ENCODE measurements around the gene PPP1R9A.

PPP1R9A gene

DNA sequence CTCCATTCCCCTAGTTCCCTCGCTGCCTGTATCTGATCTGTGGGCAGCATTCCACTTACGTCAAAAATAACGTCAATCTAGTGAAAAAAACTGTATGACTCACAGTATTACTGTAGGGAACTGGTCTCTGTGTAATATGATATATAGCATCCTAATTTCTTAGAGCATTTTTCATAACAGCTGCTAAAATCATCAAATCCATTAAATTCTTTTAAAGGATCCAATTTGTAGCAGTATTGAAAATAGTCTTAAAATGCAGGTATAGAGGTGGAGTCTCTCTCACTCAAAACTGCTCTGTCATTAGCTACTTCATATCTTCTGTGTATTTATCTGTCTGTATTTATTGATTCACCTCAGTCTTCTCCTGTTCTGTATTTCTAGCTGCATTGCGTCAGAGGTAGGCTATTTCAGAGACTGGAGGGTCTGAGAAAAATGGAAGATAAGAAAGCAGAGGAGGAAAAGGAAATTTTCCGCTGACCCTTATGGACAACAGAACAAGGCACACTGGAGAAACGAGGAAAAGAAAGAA lies 357.0 kb downstream of the PPP1R9A start:
- no peak for DNase-seq (ENCODE audit: low spot score)

DNA sequence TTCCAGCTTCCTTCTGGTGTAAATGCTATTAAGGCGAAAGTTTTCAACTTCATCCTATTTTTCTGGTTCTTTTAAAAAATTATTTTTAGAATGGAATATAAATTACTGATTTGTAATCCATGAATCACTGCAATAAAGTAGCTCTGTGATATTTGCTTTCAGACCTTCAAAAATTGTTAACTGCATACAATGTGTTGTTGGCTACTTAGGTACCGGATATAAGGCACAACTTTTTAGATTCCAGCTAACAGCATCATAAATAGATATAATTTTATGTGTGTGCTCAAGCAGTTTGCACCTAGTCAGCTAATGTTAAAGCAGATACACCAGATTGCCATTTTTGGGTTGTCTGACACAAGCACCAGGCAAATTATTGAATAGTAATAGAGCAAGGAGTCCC lies 358.2 kb downstream of the PPP1R9A start:
- DNase-seq (ENCODE audit: low spot score) = no peak

DNA sequence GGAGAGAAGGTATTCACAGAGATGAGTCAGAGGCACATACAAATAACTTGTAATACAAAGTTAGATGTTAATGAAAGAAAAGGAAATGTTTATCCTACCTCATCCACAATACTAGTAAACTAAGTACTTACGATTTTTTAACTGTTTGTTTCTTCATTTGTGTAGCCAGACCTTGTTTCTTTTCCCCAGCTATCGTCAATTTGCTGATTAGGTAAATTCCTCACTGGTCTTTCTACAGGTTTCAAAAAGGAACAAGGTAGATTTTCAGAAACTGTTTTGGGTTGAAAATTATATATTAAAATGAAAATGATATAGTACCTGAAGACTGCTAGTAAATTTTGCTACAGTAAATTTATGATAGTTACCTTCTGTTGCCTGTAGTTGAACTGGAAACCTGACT lies 360.4 kb downstream of the PPP1R9A start:
- DNase-seq (ENCODE audit: low spot score) = no peak

DNA sequence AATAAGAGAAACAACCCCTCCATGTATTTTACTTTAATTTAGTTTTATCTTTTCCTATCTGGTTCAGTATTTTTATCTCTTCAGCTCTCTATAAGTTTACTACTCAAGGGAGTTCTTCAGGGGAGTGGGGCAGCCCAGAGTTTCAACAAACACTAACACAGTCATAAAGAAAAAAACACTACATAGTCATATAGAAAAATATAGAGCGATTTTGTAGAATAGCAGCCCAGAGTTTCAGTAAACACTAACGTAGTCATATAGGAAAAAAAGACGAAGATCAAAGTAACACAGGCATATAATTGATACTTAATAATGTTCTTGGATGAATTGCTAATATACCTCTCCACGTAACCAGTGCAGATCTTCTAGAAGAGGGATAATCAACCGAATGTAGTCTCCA lies 362.2 kb downstream of the PPP1R9A start:
- no peak for DNase-seq (ENCODE audit: low spot score)

DNA sequence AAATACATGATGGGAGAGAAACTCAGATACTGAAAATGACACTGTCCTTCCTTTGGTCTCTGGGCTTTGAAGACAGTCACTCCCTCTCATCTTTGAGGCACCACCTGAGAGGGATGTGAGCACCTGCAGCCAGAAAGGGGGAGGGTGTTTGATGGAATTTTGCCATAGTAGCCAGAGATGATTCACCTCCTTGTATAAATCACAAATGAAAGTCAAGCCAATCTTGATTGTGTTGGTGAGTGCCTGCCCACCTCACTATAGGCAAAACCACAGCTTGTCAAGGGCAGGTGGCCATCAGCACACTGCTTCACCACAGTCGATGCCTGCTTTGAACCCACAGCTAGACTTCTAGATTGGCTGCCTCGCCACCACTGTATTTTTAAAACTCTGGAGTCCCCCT lies 368.7 kb downstream of the PPP1R9A start:
- no peak for DNase-seq (ENCODE audit: low spot score)

DNA sequence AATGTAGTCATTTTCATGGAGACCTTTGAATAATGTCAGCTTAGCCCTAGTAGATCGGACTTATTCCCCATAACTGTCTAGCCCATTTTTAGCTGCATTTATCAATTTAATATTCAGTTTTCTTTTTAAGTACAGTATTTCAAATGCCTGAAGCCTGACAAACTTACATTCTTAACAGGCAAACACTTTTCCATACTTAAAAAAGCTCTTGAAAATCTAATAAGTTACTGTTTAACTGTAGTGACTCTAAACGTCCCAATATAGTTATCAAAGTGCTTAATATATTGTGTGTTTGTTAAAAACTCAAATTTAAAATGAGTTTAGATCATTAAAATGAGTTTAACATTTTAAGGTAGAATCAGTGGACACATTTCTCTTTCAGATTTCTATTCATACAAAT lies 372.0 kb downstream of the PPP1R9A start:
- DNase-seq (ENCODE audit: low spot score) = no peak

DNA sequence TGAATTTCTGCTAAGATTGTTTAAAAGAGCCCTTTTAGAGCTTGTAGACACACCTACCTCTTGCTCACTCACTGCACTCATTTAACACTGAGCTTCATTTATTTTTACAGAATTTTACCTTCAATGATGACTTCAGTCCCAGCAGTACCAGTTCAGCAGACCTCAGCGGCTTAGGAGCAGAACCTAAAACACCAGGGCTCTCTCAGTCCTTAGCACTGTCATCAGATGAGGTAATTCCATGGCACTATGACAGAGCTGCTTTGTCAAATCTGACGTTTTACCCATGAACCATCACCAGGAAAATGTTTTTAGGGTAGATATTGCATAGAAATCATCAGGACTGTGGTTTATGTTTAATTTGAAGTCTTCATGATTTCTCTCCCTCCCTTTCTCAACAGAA lies 378.7 kb downstream of the PPP1R9A start:
- no peak for DNase-seq (ENCODE audit: low spot score)

DNA sequence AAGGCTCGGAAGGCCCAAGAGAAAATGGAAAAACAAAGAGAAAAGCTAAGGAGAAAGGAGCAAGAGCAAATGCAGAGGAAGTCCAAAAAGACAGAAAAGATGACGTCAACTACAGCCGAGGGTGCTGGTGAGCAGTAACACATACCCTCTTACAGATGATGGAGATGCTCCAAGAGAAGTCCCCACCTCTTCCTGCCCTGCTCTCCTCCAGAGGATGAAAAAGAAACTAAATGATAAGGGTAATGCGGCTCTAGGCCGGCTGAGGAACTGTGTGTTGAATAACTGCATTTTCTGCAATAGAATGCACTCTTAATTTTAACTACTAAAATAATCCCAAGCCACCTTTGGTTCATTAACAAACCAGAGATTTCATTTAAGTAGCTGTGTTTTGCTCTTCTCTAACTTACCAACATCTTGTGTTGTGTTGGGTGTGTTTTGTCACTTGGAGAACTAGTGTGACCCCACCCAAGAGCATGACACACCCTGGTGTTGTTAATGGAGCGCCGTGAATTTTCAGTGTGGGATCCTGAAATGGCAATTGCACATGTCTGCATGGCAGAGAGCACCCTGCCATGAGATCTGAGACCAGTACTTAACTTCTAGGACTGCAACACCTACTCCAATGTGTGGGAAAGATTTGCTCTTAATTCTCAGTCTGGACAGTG lies 382.9 kb downstream of the PPP1R9A start:
- no peak for DNase-seq (ENCODE audit: low spot score)

DNA sequence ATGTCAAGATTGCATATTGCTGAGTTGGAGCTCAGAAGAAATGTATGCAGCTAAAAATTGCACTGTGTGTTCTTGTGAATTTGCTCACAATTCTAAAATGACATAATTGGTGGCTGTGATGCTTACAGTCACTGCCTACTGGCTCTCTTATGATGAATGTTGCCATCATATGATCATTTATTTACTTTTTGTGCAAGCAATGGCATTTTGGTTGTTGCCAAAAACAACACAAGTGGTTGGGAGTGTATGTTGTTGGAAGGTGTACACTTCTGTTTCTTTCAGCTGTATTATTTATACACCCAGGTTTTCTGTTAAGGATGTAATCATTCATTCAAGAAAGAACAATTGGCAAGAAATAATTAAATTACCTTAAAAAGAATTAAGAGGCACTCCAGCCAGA lies 388.0 kb downstream of the PPP1R9A start:
- DNase-seq (ENCODE audit: low spot score) = no peak

DNA sequence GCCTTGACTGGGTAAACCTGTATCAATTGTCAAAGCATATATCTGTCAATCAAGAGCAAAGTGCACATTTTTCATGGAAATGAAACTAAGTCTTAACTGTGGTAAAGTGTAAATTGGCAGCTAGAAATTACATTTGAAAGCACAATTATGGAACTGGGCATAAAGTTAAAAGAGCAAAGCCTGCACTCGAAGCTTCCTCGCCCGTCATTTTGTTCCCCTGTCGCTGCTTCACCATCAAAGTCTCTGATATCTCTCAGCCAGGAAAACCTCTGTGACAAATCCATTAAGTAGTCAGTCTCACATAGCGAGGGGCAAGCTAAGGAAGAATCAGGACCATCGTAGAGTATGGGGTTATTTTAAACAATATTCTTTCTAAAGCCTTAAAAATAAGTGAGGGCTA lies 389.1 kb downstream of the PPP1R9A start:
- DNase-seq (ENCODE audit: low spot score) = no peak

DNA sequence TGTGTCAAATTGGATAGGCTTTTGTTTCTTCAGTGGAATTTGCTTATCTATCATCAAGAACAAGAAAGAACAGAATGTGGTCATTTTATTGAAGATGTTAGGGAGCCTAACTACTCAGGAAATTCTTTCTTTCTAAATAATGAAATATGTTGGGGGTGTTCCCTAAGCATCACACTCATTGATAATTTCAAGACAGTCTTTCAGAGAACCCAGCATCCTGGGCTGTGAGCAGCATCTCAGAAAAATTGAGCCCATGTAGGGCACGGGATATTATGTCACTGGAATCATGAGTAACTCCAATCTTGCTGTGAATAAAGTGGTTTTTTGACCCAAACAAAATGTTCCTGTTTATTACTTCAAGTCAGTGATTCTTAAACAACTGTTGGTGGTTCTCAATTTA lies 389.6 kb downstream of the PPP1R9A start:
- DNase-seq (ENCODE audit: low spot score) = no peak

DNA sequence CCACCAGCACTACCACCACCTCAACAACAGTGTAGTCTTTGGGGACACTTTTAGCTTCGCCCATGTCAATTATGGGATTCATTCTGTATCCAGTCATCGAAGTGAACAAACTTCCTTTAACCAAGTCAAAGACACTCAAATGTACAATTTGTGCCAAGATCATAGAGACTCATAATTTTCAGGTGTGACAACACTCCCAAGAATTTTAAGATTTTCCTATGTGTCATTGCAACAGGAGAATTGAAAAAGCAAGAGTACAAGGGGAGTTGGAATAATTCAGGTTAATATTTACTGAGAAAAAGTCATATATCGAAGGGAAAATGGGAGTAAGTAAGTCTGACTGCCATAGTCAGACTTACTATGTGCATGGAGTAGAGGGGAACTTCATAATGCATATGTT lies 390.7 kb downstream of the PPP1R9A start:
- DNase-seq (ENCODE audit: low spot score) = no peak

DNA sequence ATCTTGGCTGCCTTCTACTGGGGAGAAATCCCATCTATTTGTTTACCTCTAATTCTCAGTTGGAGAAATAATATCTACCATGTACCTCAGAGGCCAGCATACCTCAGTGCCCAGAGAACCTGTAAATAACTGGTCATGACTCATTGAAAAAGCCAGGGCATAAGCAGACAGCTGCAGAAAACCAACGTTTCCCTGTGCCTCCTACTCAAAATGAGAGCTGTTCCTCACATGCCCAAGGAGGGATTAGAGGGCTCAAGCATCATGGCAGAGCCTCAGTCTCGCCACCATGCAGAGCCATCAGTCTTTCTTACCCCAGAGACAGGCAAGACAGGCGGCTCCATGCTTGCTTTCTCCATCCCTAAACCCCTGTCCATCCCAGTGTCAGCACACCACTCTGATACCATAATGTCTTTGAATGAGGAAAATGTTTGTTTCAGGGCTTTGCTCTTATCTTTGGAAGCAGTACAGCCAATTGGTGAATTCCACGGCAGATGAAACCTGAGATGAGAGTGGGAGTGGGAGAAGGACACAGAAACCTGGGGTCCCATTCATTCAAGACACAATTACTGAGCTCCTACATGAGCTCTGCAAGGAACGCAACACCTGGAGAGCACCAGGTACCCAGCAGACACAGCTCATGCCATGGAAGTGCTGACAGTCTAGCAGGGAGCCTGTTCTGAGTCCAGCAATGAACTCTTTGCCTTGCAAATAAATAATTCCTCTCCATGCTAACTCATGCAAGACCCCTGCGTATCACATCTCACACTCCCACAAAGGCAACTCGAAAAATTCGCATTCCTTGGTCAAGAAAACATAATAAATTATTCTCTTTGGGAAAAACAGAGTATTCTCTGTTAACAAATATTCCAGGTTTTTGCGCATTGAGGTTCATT lies 395.9 kb downstream of the PPP1R9A start:
- no peak for DNase-seq (ENCODE audit: low spot score)

DNA sequence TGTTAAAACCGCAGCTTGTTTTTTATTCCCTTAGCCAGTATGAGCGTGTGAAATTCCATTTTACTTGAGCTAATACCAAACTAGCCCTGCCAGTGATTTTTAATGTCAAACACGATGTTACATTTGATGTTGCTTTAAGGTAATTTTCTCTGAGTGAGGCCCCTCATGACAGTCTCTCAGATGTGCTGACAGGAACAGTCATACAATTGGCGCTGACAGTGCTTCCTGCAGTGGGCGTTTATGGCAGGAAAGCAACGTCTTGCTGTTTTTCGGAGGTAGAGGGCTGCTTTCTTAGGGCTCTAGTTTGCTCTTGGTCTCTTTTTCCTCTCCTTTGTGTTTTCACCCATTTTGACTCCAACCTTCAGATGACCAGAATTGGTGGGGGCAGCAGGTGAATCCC lies 397.6 kb downstream of the PPP1R9A start:
- DNase-seq (ENCODE audit: low spot score) = no peak

DNA sequence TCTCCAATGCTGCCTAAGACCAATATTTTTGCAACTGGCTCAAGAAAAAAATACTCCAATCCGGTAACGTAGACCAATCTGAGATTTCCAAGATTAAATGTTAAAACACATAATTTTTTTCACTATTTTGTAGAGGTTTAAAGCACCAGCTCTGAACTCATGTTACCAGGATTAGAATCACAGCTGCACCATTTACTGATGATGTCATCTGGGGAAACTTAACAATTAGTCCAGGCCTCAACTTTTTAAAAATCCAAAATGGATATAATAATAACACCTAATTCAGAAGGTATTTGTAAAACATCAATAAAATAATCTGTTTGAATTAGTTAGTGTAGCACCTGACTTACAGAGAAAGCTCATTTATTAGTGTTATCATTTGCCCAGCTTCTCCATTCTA lies 402.6 kb downstream of the PPP1R9A start:
- no peak for DNase-seq (ENCODE audit: low spot score)

DNA sequence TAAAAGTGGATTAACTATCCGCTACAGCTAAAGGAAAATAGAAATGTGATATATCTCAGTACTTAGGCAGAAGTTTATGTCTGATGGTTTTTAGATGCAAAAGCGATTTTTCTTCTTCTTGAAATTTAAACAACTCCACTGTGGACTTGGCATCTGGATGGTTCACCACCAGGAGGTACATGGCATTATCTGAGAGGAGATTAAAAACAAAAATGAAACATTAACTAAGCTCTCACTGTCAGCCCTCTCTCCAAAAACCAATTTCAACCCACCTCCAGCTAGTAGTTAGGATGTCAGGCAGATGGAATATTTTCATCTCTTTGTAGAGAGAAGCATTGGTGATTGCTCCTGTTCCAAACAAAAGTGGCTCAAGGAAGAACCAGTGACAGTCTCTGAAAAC lies 404.0 kb downstream of the PPP1R9A start:
- DNase-seq (ENCODE audit: low spot score) = no peak

DNA sequence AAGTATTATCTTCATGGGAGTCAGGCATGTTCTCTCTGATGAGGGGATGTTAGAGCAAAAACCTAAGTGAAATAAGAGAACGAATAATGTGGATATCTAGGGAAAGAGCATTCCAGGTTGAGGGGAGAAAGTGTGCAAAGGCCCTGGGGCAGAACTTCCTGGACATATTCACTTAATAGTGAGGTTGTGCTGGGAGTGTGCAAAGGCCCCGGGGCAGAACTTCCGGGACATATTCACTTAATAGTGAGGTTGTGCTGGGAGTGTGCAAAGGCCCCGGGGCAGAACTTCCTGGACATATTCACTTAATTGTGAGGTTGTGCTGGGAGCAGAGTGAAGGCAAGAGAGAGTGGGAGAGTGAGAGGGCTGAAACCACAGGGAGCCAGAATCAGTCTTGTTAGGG lies 405.2 kb downstream of the PPP1R9A start:
- no peak for DNase-seq (ENCODE audit: low spot score)

DNA sequence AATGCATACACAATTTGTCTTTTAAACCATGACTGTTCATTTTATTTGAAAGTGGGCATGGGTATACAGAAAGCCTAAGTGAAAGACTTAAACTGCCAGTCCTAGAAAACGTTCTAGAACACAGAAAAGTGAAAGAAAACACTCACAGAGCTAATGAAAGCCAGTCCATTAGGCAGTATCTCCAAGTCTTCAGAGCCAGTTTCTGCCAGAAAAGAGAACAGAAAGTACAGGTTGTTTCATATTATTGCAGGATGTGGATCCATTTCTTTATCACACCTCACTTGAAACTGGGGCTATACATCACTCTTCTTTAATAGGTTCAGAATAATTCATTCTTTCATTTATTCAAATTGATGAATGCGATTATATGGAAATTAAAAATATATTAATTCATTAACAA lies 409.2 kb downstream of the PPP1R9A start:
- DNase-seq (ENCODE audit: low spot score) = no peak

DNA sequence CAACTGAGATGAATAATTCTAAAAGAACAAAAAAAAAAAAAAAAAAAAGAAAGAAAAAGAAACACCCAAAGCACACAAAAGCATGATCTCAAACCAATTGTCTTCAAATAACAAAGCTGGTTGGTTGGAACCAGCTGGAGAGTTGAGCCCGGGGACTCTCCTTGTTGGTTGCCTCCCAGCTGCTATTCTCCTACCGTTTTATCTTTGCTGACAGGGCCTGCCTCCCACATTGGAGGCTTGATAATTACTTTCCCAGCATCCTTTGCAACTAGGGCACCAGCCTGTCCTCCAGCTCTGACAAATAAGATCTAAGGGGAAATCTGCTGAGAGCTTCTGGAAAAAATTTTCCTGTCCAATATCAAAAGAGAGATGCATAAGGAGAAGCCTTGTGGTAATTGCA lies 410.2 kb downstream of the PPP1R9A start:
- DNase-seq (ENCODE audit: low spot score) = no peak

DNA sequence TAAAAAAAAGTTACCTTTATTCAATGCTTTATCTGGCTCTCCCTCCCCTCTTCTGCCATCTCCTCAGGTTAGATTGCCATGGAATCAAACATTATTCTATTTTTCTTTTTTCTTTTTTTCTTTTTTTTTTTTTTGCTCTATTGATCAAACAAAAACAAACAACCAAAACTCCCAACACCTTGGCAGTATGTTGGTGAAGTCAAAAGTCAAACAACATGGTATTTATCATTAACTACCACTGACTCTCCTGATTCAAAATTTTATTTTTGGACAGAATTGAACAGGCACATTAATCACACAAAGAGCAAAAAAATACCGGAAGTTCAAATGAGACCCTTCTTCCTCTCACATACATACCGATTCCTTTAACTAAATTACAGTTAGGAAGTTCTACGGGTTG lies 410.6 kb downstream of the PPP1R9A start:
- DNase-seq (ENCODE audit: low spot score) = no peak

DNA sequence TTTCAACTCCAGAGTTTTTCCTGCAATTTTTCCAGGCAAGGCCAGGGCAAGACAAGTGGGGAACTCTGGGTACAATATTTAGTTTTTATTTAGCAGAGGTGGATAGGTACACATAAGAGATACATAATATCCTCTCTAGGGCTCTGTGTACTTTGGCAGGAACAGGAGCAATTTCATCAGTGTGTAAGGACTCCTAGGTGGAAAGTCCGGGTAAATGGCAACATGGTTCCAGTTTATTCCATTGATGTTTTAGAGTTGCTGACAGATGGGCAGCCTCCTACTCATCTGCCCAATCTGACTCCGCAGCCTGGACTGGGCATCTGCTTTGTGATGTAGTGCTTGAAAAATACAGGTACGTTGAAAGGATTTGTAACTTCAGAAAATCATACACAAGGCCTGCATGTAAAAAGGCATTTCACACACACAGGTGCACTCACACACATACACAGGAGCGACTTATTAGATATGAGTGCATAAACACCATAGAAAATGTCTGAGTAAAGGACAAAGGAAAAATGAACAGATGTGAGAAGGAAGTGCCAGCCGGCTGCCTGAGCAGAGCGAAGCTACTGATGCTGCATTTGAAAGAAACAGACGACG lies 411.2 kb downstream of the PPP1R9A start:
- DNase-seq (ENCODE audit: low spot score) = no peak

DNA sequence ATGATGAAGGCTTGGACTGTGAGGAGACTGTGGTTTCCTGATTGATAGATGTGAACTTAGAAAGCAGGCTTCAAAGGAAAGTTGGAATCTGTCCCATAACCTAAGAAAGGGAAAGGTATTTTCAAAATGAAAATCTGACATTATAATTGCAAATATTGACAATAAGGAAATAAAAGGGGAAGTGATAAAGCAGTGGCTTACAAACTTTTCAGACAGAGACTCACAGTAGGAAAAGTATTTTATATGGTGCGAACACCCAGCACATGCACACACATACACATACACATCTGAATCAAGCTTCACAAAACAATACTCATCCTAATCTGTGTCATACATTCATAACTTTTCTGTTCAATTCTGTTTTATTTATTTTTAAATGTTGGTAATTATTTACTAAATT lies 412.2 kb downstream of the PPP1R9A start:
- DNase-seq (ENCODE audit: low spot score) = no peak

DNA sequence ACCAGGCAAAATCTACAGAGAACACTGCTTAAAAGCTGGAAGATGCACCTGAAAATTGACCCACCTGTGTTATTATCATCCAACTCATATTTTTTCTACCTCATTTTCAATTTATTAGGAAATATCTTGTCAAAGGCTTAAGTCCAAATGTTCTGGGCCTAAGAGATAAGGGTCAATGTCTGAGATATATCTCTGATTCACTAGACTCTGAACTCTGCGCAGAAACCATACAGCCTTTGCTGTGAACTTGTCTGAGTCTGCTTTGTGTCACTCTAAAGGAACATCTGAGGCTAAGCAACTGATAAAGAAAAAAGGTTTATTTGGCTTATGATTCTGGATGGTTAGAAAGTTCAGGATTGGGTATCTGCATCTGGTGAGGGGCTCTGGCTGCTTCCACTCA lies 413.3 kb downstream of the PPP1R9A start:
- DNase-seq (ENCODE audit: low spot score) = no peak
